B cell (primary cell): Measurements from ENCODE around the gene LRRC4C. TPM values are rescaled to one million over a fixed set of nuclear protein-coding genes. Genes with fewer than 3 reads are reported as not detected.

Source experiments
- ATAC-seq: fragments of 200-7000 bp; cut with Tn5 transposase; one replicate; pipeline ENCODE4 v1.10.0; 2021; ENCODE audit warnings: low read depth, mild to moderate bottlenecking, moderate number of reproducible peaks, moderate library complexity
- CTCF ChIA-PET: fragments of 350-600 bp; sonication (Branson Sonifier 250); formaldehyde crosslinking; loops from one replicate; lab custom pipeline; 2021; ENCODE audit warnings: antibody characterized with exemption, inconsistent platforms; lab: Charles Lee
- POLR2A ChIA-PET: fragments of 350-600 bp; sonication (Branson Sonifier 250); formaldehyde crosslinking; loops from one replicate; lab custom pipeline; 2021; ENCODE audit warnings: antibody characterized with exemption; lab: Charles Lee
- DNase-seq: peaks from one replicate; pipeline ENCODE4 v3.0.0; 2013
- H2AFZ ChIP-seq: 2 replicates; pipeline ENCODE4 v1.6.1; 2012; ENCODE audit warnings: mild to moderate bottlenecking, low read depth, low read length; ENCODE audit not compliant: insufficient read depth, poor library complexity, severe bottlenecking
- H3K27ac ChIP-seq, 2 donors: 1 replicate in 1 of 2; 2 replicates in 1 of 2; pipeline ENCODE4 v1.5.1; 2012 to 2013; ENCODE audit warnings: low read length in 2 of 2, mild to moderate bottlenecking in 2 of 2, moderate library complexity in 1 of 2
- H3K27me3 ChIP-seq, 4 experiments: fragments of 200-600 bp in 1 of 4; sonication (generic) in 1 of 4; replicated peaks in 1 of 4; 1 replicate in 2 of 4; 2 replicates in 2 of 4; pipeline versions ENCODE4 v1.6.1 to v1.7.0; 2013 to 2016; ENCODE audit warnings: low read length in 3 of 4, mild to moderate bottlenecking in 2 of 4, mixed read lengths in 1 of 4, moderate library complexity in 1 of 4; ENCODE audit not compliant: insufficient read depth in 4 of 4, control insufficient read depth in 3 of 4; ENCODE audit errors: control extremely low read depth in 1 of 4
- H3K36me3 ChIP-seq, 2 experiments: replicated peaks in 1 of 2; 1 replicate in 1 of 2; 2 replicates in 1 of 2; pipeline versions ENCODE4 v1.6.1 to v1.7.1; 2013; ENCODE audit warnings: low read length in 1 of 2; ENCODE audit not compliant: insufficient read depth in 2 of 2, control insufficient read depth in 1 of 2; ENCODE audit errors: control extremely low read depth in 1 of 2, extremely low read depth in 1 of 2
- H3K4me1 ChIP-seq, 2 donors: fragments of 200-600 bp in 1 of 2; sonication (generic) in 1 of 2; 1 replicate in 1 of 2; 2 replicates in 1 of 2; pipeline versions ENCODE4 v1.5.1 to v1.6.1; 2013 to 2017; ENCODE audit warnings: low read length in 2 of 2; ENCODE audit not compliant: control insufficient read depth in 2 of 2, insufficient read depth in 2 of 2
- H3K4me2 ChIP-seq: replicated peaks from 2 replicates; pipeline ENCODE3; 2012; ENCODE audit warnings: mild to moderate bottlenecking, low read depth, low read length; ENCODE audit not compliant: poor library complexity, severe bottlenecking
- H3K4me3 ChIP-seq, 5 experiments: fragments of 200-600 bp in 1 of 5; sonication (generic) in 1 of 5; 1 replicate in 3 of 5; 2 replicates in 2 of 5; pipeline versions ENCODE4 v1.5.1 to v1.7.0; 2011 to 2016; ENCODE audit warnings: low read length in 4 of 5, mild to moderate bottlenecking in 4 of 5, low read depth in 2 of 5, control low read depth in 1 of 5, moderate library complexity in 1 of 5; ENCODE audit not compliant: insufficient read depth in 1 of 5; ENCODE audit errors: control extremely low read depth in 1 of 5, extremely low read depth in 1 of 5
- H3K79me2 ChIP-seq: fragments of 200-600 bp; sonication (generic); one replicate; pipeline ENCODE4 v1.6.0; 2016; ENCODE audit warnings: low read length; ENCODE audit not compliant: control insufficient read depth, insufficient read depth
- H3K9ac ChIP-seq: fragments of 200-600 bp; sonication (generic); 2 replicates; pipeline ENCODE4 v1.6.1; 2017; ENCODE audit warnings: mild to moderate bottlenecking, low read length, moderate library complexity
- H3K9me3 ChIP-seq, 3 donors: one replicate each; pipeline versions ENCODE4 v1.6.1 to v1.7.1; 2013; ENCODE audit warnings: low read length in 2 of 3; ENCODE audit not compliant: control insufficient read depth in 2 of 3, insufficient read depth in 1 of 3; ENCODE audit errors: control extremely low read depth in 1 of 3
- H4K20me1 ChIP-seq: 2 replicates; pipeline ENCODE4 v1.6.0; 2012; ENCODE audit warnings: mild to moderate bottlenecking, low read length; ENCODE audit not compliant: insufficient read depth, control insufficient read depth, poor library complexity, severe bottlenecking
- H3K27ac Mint-ChIP-seq: one replicate; pipeline ENCODE4 v1.8.0; 2021; ENCODE audit warnings: mixed read lengths
- H3K27me3 Mint-ChIP-seq: one replicate; pipeline ENCODE4 v1.8.0; 2021; ENCODE audit warnings: mixed read lengths
- H3K4me1 Mint-ChIP-seq: one replicate; pipeline ENCODE4 v1.8.0; 2021; ENCODE audit warnings: mixed read lengths
- H3K4me3 Mint-ChIP-seq: one replicate; pipeline ENCODE4 v1.8.0; 2021; ENCODE audit warnings: mixed read lengths
- H3K9me3 Mint-ChIP-seq: one replicate; pipeline ENCODE4 v1.8.0; 2022; ENCODE audit warnings: mixed read lengths; ENCODE audit not compliant: insufficient read depth
- CTCF ChIP-seq: fragments of 200-600 bp; IDR thresholded peaks from one replicate; pipeline ENCODE4 v1.8.0; 2022; ENCODE audit warnings: antibody characterized with exemption, mild to moderate bottlenecking
- EZH2 ChIP-seq: IDR thresholded peaks from 2 replicates; pipeline ENCODE4 v1.6.1; 2012; ENCODE audit warnings: borderline replicate concordance, low read depth, mild to moderate bottlenecking, moderate library complexity, low read length; ENCODE audit not compliant: insufficient read depth, poor library complexity, severe bottlenecking
- WGBS: methylation state at CpG from one replicate; pipeline ENCODE4 v1.1.5; 2013; ENCODE audit warnings: missing lambda C conversion rate; ENCODE audit not compliant: insufficient coverage; 5-methylcytosine and 5-hydroxymethylcytosine counted together
- intact Hi-C: fragments of 100-400 bp; cut with micrococcal nuclease; formaldehyde crosslinking; loops from one replicate; pipeline ENCODE4 v1.10.0; 2022
- polyA plus RNA-seq: library from polyadenylated mRNA; depleted of rRNA; stranded (reverse); fragments of >200 nt; gene quantifications from 2 replicates; pipeline ENCODE4 v1.2.3, GENCODE V29; 2012
- total RNA-seq, 2 donors: library from RNA; stranded (reverse); fragments of 120-200 nt in 1 of 2; gene quantifications; 1 replicate in 1 of 2; 2 replicates in 1 of 2; pipeline versions ENCODE4 v1.2.3 to v1.2.4, GENCODE V29; 2013 to 2022

LRRC4C gene
- total and polyA plus RNA-seq, 2 donors (not counting 1 experiment from before 2014, with no cell fraction given) = 0.57 TPM; not detected in 1

GRCh38 chr11:40425168-40425567, 1034.3 kb downstream of the LRRC4C start:
- DNase-seq (no peak), ATAC-seq (no peak)
- Mint-ChIP-seq H3K27ac (no peak overlapping the region), H3K9me3 (no peaks in the 10 kb centered on the region), H3K27me3 (no peaks in the 10 kb centered on the region), H3K4me1 (no peaks in the 10 kb centered on the region), H3K4me3 (no peak overlapping the region)
- Histone ChIP-seq H4K20me1 (no peaks in the 10 kb centered on the region), H3K27me3 (no peaks in the 10 kb centered on the region), H3K4me2 (no peak overlapping the region), H3K9me3 (peaks cover 0 to 4% (median 0%) of the 10 kb centered on the region in 3 donors), H2AFZ (no peak overlapping the region), H3K4me1 (no peaks in the 10 kb centered on the region), H3K79me2 (no peaks in the 10 kb centered on the region), H3K4me3 (no peak overlapping the region), H3K9ac (no peak overlapping the region), H3K27ac (no peak overlapping the region), H3K36me3 (no peaks in the 10 kb centered on the region)
- ChIA-PET CTCF (no interaction called here), POLR2A (no interaction called here)
- no CpG with 5 or more reads among the region's 1 CpG for WGBS
- intact Hi-C loops = no loop called here
- TF ChIP-seq CTCF (no peak), EZH2 (no peak)

GRCh38 chr11:40421208-40421981, 1038.1 kb downstream of the LRRC4C start:
- Histone ChIP-seq H3K4me3 (no peak overlapping the region), H3K79me2 (no peaks in the 10 kb centered on the region), H3K9me3 (peaks cover 0 to 4% (median 0%) of the 10 kb centered on the region in 3 donors), H4K20me1 (no peaks in the 10 kb centered on the region), H3K9ac (no peak overlapping the region), H3K36me3 (no peaks in the 10 kb centered on the region), H2AFZ (no peak overlapping the region), H3K27me3 (no peaks in the 10 kb centered on the region), H3K4me2 (no peak overlapping the region), H3K4me1 (no peaks in the 10 kb centered on the region), H3K27ac (no peak overlapping the region)
- H3K4me3 Mint-ChIP-seq = no peak overlapping the region
- no peaks in the 10 kb centered on the region for H3K4me1 Mint-ChIP-seq
- H3K27ac Mint-ChIP-seq = no peak overlapping the region
- DNase-seq = peak; percentile 1
- peaks cover 2% of the 10 kb centered on the region for H3K9me3 Mint-ChIP-seq
- ATAC-seq = no peak
- ChIA-PET POLR2A (no interaction called here), CTCF (no interaction called here)
- 73% methylated on average over 5 of the region's 6 CpGs for WGBS
- H3K27me3 Mint-ChIP-seq = no peaks in the 10 kb centered on the region
- TF ChIP-seq EZH2 = no peak
- TF ChIP-seq CTCF = no peak
- intact Hi-C loops = no loop called here
